H9 (cell line): ENCODE data around the gene PAGE4. TPM values are rescaled to one million over a fixed set of nuclear protein-coding genes. Genes with fewer than 3 reads are reported as not detected.

Source experiments
- DNase-seq: peaks from one replicate; pipeline ENCODE4 v3.0.0-alpha.2; 2017
- H2AFZ ChIP-seq: one replicate; pipeline ENCODE4 v1.6.1; 2013; ENCODE audit warnings: mild to moderate bottlenecking, low read length, control low read depth, moderate library complexity
- H2AK5ac ChIP-seq: 2 replicates; pipeline ENCODE4 v1.6.1; 2013; ENCODE audit warnings: low read length, control low read depth, mixed read lengths; ENCODE audit not compliant: insufficient read length
- H2BK120ac ChIP-seq: one replicate; pipeline ENCODE4 v1.6.1; 2013; ENCODE audit warnings: low read depth, mild to moderate bottlenecking, low read length, control low read depth, inconsistent platforms; ENCODE audit not compliant: poor library complexity, severe bottlenecking
- H2BK12ac ChIP-seq: 2 replicates; pipeline ENCODE4 v1.6.1; 2013; ENCODE audit warnings: low read length, control low read depth, mixed read lengths, low read depth; ENCODE audit not compliant: insufficient read length
- H2BK15ac ChIP-seq: 2 replicates; pipeline ENCODE4 v1.6.1; 2013; ENCODE audit warnings: low read depth, low read length, control low read depth
- H2BK20ac ChIP-seq: one replicate; pipeline ENCODE4 v1.6.1; 2013; ENCODE audit warnings: low read depth, mild to moderate bottlenecking, low read length, control low read depth, inconsistent platforms; ENCODE audit not compliant: poor library complexity, severe bottlenecking
- H2BK5ac ChIP-seq: 2 replicates; pipeline ENCODE4 v1.6.1; 2013; ENCODE audit warnings: low read length, control low read depth, mixed read lengths; ENCODE audit not compliant: insufficient read length
- H3K14ac ChIP-seq: 2 replicates; pipeline ENCODE4 v1.6.1; 2013; ENCODE audit warnings: low read length, control low read depth; ENCODE audit not compliant: insufficient read depth
- H3K18ac ChIP-seq: 2 replicates; pipeline ENCODE4 v1.6.1; 2013; ENCODE audit warnings: low read depth, mild to moderate bottlenecking, mixed read lengths, low read length, control low read depth; ENCODE audit not compliant: insufficient read length
- H3K23ac ChIP-seq: 2 replicates; pipeline ENCODE4 v1.6.1; 2013; ENCODE audit warnings: low read length, control low read depth, mixed read lengths, low read depth; ENCODE audit not compliant: insufficient read length
- H3K23me2 ChIP-seq: 2 replicates; pipeline ENCODE4 v1.6.1; 2013; ENCODE audit warnings: low read depth, mild to moderate bottlenecking, mixed read lengths, low read length, control low read depth; ENCODE audit not compliant: insufficient read length, poor library complexity, severe bottlenecking
- H3K27ac ChIP-seq: 2 replicates; pipeline ENCODE4 v1.5.1; 2013; ENCODE audit warnings: low read length, control low read depth, mixed read lengths, low read depth; ENCODE audit not compliant: insufficient read length
- H3K27me3 ChIP-seq: 2 replicates; pipeline ENCODE4 v1.6.1; 2013; ENCODE audit warnings: low read length, control low read depth, inconsistent platforms; ENCODE audit not compliant: insufficient read depth
- H3K4ac ChIP-seq: 2 replicates; pipeline ENCODE4 v1.6.1; 2013; ENCODE audit warnings: low read depth, mild to moderate bottlenecking, control low read depth, inconsistent platforms, low read length, moderate library complexity
- H3K4me1 ChIP-seq: 2 replicates; pipeline ENCODE4 v1.6.1; 2013; ENCODE audit warnings: low read length, control low read depth, inconsistent platforms; ENCODE audit not compliant: insufficient read depth
- H3K4me2 ChIP-seq: 2 replicates; pipeline ENCODE4 v1.6.1; 2013; ENCODE audit warnings: low read length, control low read depth, mixed read lengths; ENCODE audit not compliant: insufficient read length, insufficient read depth
- H3K56ac ChIP-seq: 2 replicates; pipeline ENCODE4 v1.6.1; 2013; ENCODE audit warnings: low read depth, mild to moderate bottlenecking, mixed read lengths, low read length, control low read depth; ENCODE audit not compliant: insufficient read length
- H3K79me1 ChIP-seq: 2 replicates; pipeline ENCODE4 v1.6.1; 2013; ENCODE audit warnings: low read depth, mild to moderate bottlenecking, moderate library complexity, low read length, control low read depth, inconsistent platforms; ENCODE audit not compliant: insufficient read depth, poor library complexity, severe bottlenecking
- H3K79me2 ChIP-seq: 2 replicates; pipeline ENCODE4 v1.6.1; 2013; ENCODE audit warnings: low read length, control low read depth, inconsistent platforms; ENCODE audit not compliant: insufficient read depth
- H3K9ac ChIP-seq: 2 replicates; pipeline ENCODE4 v1.6.1; 2013; ENCODE audit warnings: low read length, control low read depth, mixed read lengths; ENCODE audit not compliant: insufficient read length; ENCODE audit errors: extremely low read depth
- H3K9me3 ChIP-seq: one replicate; pipeline ENCODE4 v1.6.1; 2013; ENCODE audit warnings: low read depth, low read length, inconsistent platforms; ENCODE audit not compliant: control insufficient read depth
- H3T11ph ChIP-seq: one replicate; pipeline ENCODE4 v1.6.1; 2013; ENCODE audit warnings: mild to moderate bottlenecking, low read length, control low read depth, inconsistent platforms
- H4K20me1 ChIP-seq: one replicate; pipeline ENCODE4 v1.6.1; 2013; ENCODE audit not compliant: control insufficient read depth, insufficient read length, insufficient read depth
- H4K5ac ChIP-seq: 2 replicates; pipeline ENCODE4 v1.6.1; 2013; ENCODE audit warnings: low read depth, mild to moderate bottlenecking, mixed read lengths, low read length, control low read depth; ENCODE audit not compliant: insufficient read length
- H4K8ac ChIP-seq: replicated peaks from 2 replicates; pipeline ENCODE4 v1.6.1; 2013; ENCODE audit warnings: low read length, control low read depth, mixed read lengths, low read depth; ENCODE audit not compliant: insufficient read length
- H4K91ac ChIP-seq: 2 replicates; pipeline ENCODE4 v1.6.1; 2013; ENCODE audit warnings: low read depth, mild to moderate bottlenecking, moderate library complexity, mixed read lengths, low read length, control low read depth; ENCODE audit not compliant: insufficient read length
- H3K27ac Mint-ChIP-seq, 3 experiments: 2 replicates in 2 of 3; 3 replicates in 1 of 3; pipeline ENCODE4 v1.8.0; 2020 to 2021; ENCODE audit warnings: mixed read lengths in 3 of 3, mild to moderate bottlenecking in 1 of 3, moderate library complexity in 1 of 3
- H3K27me3 Mint-ChIP-seq: 2 replicates; pipeline ENCODE4 v1.8.0; 2021; ENCODE audit warnings: low read depth, mild to moderate bottlenecking, moderate library complexity, mixed read lengths
- H3K36me3 Mint-ChIP-seq, 3 experiments: 2 replicates in 2 of 3; 3 replicates in 1 of 3; pipeline ENCODE4 v1.8.0; 2020 to 2021; ENCODE audit warnings: low read depth in 3 of 3, mixed read lengths in 3 of 3; ENCODE audit not compliant: insufficient read depth in 1 of 3
- H3K4me1 Mint-ChIP-seq, 2 experiments: 2 replicates each; pipeline ENCODE4 v1.8.0; 2020; ENCODE audit warnings: mixed read lengths in 2 of 2
- H3K4me3 Mint-ChIP-seq, 2 experiments: 2 replicates in 1 of 2; 3 replicates in 1 of 2; pipeline ENCODE4 v1.8.0; 2020 to 2021; ENCODE audit warnings: mild to moderate bottlenecking in 2 of 2, mixed read lengths in 2 of 2, moderate library complexity in 1 of 2
- H3K9me3 Mint-ChIP-seq, 2 experiments: 2 replicates in 1 of 2; 3 replicates in 1 of 2; pipeline ENCODE4 v1.8.0; 2020; ENCODE audit warnings: mild to moderate bottlenecking in 2 of 2, mixed read lengths in 2 of 2, moderate library complexity in 1 of 2
- CTCF ChIP-seq: fragments of 200-600 bp; sonication (generic); conservative IDR thresholded peaks from 3 replicates; pipeline ENCODE4 v1.8.0; 2021; ENCODE audit warnings: antibody characterized with exemption, mild to moderate bottlenecking
- WGBS: extraction: QIAGEN DNeasy Blood & Tissue Kit; methylation state at CpG from one replicate; pipeline ENCODE4 v1.1.7; 2013; ENCODE audit warnings: missing lambda C conversion rate, low lambda C conversion rate, mixed read lengths; ENCODE audit not compliant: insufficient read length; ENCODE audit errors: extremely low coverage; 5-methylcytosine and 5-hydroxymethylcytosine counted together
- total RNA-seq: library from RNA; stranded (reverse); gene quantifications from 2 replicates; pipeline ENCODE4 v1.2.1, GENCODE V29; 2021

The PAGE4 gene
- total RNA-seq, 1 experiment from 2014 or later: 0.57 TPM

GRCh38 chrX:49844611-49845010 lies 15.5 kb downstream of the PAGE4 start:
- Histone ChIP-seq H2BK20ac (no peak overlapping the region), H2AFZ (no peak overlapping the region), H3K9me3 (peaks cover 41% of the 10 kb centered on the region), H3K18ac (no peak overlapping the region), H4K20me1 (no peaks in the 10 kb centered on the region), H3K27ac (no peak overlapping the region), H2BK5ac (no peak overlapping the region), H3K4me1 (no peaks in the 10 kb centered on the region), H4K91ac (no peak overlapping the region), H3K9ac (no peak overlapping the region), H3K79me1 (no peaks in the 10 kb centered on the region), H3K23me2 (no peaks in the 10 kb centered on the region), H3T11ph (no peak overlapping the region), H2BK120ac (no peak overlapping the region), H4K5ac (no peak overlapping the region), H4K8ac (no peak overlapping the region), H3K23ac (no peak overlapping the region), H3K79me2 (no peaks in the 10 kb centered on the region), H3K27me3 (no peaks in the 10 kb centered on the region), H3K14ac (no peak overlapping the region), H2BK15ac (no peak overlapping the region), H3K4me2 (no peak overlapping the region), H3K4ac (no peak overlapping the region), H3K56ac (no peak overlapping the region), H2AK5ac (no peak overlapping the region), H2BK12ac (no peak overlapping the region)
- DNase-seq: no peak
- no CpG with 5 or more reads among the region's 8 CpGs for WGBS
- Mint-ChIP-seq H3K36me3 (no peaks in the 10 kb centered on the region; a peak in 1 of 7 replicates), H3K4me3 (no peak overlapping the region), H3K27me3 (no peaks in the 10 kb centered on the region; the same call in 1 of the 2 replicates), H3K9me3 (peaks cover 72 to 87% of the 10 kb centered on the region in 2 experiments), H3K4me1 (no peaks in the 10 kb centered on the region), H3K27ac (no peak overlapping the region)
- no peak for TF ChIP-seq CTCF
